ENCODE results near the gene TELO2. TPM values are rescaled to one million over a fixed set of nuclear protein-coding genes. Genes with fewer than 3 reads are reported as not detected.

Gene TELO2
- total and polyA plus RNA-seq, 11 donors = 11.8 to 29.6 (median 17.0) TPM

DNA sequence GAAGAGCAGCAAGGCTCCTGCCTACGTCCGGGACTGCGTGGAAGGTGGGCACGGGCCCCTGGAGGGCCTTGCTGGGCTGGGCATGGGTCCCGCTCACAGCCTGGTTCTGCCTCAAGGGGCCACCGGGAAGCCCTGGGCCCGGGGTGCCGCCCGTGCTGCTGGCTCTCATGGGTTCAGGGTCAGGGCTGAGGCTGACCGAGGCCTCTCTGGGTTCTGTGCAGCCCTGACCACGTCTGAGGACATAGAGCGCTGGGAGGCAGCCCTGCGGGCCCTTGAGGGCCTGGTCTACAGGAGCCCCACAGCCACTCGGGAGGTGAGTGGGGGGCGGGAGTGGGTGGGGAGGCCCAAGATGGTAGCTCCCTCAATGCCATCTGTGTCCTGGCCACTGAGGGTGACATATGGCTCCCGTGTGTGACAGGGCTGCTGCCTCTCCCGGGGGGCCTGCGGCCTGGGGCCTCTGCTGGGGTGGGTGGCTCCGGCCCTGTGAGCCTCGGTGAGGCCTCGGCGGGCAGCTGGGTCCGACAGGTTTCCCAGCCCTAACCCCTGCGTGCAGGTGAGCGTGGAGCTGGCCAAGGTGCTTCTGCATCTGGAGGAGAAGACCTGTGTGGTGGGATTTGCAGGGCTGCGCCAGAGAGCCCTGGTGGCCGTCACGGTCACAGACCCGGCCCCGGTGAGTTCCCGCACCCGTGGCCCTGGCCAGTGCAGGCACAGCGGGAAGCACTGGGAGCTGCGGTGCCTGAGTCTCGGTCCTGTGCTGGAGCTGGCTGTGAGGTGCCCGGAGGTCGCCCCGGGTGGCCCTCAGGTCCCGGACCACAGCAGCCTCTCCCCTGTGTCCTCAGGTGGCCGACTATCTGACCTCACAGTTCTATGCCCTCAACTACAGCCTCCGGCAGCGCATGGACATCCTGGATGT, 9.2 kb downstream of the TELO2 start:
- 96 to 98% (median 96%) methylated on average over 20 to 42 of the region's 42 CpGs for WGBS, 4 donors
- intact Hi-C loops (cut with DNase I) = no loop called here
- H3K9me3 ChIP-seq = no peaks in the 10 kb centered on the region
- H3K36me3 ChIP-seq = peaks cover 3 to 86% (median 77%) of the 10 kb centered on the region in 9 donors
- no peaks in the 10 kb centered on the region for H3K4me1 ChIP-seq
- DNase-seq (peak in 1 of 5 donors; percentile 5), ATAC-seq (no peak)
- no peak overlapping the region for H3K27ac ChIP-seq
- no peak overlapping the region for H3K4me3 ChIP-seq
- no peak for TF ChIP-seq POLR2A (IDR thresholded peaks at IDR 0.05)
- TF ChIP-seq, protein P1, sequence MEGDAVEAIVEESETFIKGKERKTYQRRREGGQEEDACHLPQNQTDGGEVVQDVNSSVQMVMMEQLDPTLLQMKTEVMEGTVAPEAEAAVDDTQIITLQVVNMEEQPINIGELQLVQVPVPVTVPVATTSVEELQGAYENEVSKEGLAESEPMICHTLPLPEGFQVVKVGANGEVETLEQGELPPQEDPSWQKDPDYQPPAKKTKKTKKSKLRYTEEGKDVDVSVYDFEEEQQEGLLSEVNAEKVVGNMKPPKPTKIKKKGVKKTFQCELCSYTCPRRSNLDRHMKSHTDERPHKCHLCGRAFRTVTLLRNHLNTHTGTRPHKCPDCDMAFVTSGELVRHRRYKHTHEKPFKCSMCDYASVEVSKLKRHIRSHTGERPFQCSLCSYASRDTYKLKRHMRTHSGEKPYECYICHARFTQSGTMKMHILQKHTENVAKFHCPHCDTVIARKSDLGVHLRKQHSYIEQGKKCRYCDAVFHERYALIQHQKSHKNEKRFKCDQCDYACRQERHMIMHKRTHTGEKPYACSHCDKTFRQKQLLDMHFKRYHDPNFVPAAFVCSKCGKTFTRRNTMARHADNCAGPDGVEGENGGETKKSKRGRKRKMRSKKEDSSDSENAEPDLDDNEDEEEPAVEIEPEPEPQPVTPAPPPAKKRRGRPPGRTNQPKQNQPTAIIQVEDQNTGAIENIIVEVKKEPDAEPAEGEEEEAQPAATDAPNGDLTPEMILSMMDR (IDR thresholded peaks at IDR 0.05) = no peak
- H3K27me3 ChIP-seq = no peaks in the 10 kb centered on the region

DNA sequence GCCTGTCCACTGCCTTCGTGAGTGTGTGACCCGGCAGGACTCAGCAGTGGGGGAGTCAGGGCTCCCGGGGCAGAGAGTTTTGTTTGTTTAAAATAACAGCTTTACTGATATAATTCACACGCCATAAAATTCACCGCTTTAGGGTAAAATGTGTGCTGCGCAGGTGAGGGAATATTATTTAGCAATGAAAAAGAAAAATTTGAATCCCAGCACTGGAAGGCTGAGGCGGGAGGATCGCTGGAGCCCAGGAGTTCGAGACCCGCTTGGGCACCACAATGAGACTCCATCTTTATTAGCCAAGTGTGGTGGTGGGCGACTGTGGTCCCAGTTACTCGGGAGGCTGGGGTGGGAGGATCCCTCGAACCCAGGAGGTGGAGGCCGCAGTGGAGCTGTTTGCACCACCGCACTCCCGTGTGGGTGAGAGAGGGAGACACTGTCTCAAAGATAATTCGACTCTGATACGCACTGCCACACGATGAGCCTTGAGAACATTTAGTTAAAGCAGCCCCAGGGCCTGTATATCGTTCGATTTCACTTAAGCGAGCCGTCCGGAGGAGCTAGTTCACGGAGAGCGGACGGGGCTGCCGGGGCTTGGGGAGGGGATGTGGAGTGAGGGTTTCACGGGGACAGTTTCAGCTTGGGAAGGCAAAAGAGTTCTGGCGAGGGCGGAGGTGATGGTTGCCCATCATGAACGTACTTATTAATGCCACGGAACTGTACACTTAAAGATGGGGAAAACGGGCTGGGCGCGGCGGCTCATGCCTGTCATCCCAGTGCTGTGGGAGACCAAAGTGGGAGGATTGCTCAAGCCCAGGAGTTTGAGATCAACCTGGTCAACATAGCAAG, 10.2 kb downstream of the TELO2 start:
- H3K36me3 ChIP-seq = peaks cover 3 to 81% (median 68%) of the 10 kb centered on the region in 9 donors
- no peak overlapping the region for H3K4me3 ChIP-seq
- no peak overlapping the region for H3K27ac ChIP-seq
- intact Hi-C loops (cut with DNase I) = no loop called here
- no peak for ATAC-seq
- peaks cover 0 to 2% (median 0%) of the 10 kb centered on the region in 12 donors for H3K4me1 ChIP-seq
- no peak for DNase-seq
- H3K27me3 ChIP-seq = no peaks in the 10 kb centered on the region
- no peaks in the 10 kb centered on the region for H3K9me3 ChIP-seq
- no peak for TF ChIP-seq POLR2A (IDR thresholded peaks at IDR 0.05)
- TF ChIP-seq, protein P1 (IDR thresholded peaks at IDR 0.05) = no peak
- WGBS, 4 donors = 92 to 97% (median 96%) methylated on average over 37 of the region's 37 CpGs

DNA sequence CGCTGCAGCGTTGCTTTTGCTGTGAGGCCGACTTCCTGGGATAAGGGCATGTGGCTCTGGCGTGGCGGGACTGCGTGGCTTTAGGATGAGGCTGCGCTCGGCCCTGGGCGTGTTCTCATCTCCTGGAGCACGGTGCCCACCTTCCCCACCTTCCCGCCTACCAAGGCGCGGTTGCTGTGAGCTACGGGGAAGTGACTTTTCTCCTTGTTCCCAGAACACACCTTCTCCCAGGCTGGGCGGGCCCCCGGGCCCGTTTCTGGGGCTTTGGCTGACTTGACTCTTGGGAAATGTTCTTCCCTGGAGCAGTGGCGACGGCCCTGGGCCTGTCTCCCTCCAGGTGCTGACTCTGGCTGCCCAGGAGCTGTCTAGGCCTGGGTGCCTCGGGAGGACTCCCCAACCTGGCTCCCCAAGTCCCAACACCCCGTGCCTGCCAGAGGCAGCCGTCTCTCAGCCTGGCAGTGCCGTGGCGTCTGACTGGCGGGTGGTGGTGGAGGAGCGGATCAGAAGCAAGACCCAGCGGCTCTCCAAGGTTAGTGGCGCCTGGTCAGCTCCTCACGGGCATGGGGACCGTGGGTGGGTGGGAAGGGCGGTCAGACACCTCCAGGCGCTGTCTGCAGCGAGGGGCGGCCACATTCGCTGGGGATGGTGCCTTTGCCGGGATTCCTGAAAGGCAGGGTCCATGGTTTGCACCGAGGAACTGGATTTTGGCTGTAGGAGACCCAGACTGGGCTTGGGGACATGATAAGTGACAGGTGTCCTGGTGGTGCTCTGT, 12.1 kb downstream of the TELO2 start:
- Histone ChIP-seq H3K4me1 (peaks cover 6 to 21% (median 17%) of the 10 kb centered on the region in 12 donors), H3K9me3 (no peaks in the 10 kb centered on the region), H3K4me3 (no peak overlapping the region), H3K27ac (no peak overlapping the region), H3K27me3 (no peaks in the 10 kb centered on the region), H3K36me3 (peaks cover 3 to 70% (median 50%) of the 10 kb centered on the region in 9 donors)
- ATAC-seq (no peak), DNase-seq (peak in 1 of 5 donors; percentile 55)
- WGBS, 4 donors = 95 to 97% (median 96%) methylated on average over 34 to 37 of the region's 37 CpGs
- intact Hi-C loops (cut with DNase I) = no loop called here
- TF ChIP-seq, protein P1 (IDR thresholded peaks at IDR 0.05) = no peak
- no peak for TF ChIP-seq POLR2A (IDR thresholded peaks at IDR 0.05)
